ENCODE results near the gene ANXA10. TPM values are rescaled to one million over a fixed set of nuclear protein-coding genes. Genes with fewer than 3 reads are reported as not detected.

Gene ANXA10
- polyA plus RNA-seq, 1 of the 3 experiments (the other 2 are of a cell fraction): 0.23 TPM

DNA sequence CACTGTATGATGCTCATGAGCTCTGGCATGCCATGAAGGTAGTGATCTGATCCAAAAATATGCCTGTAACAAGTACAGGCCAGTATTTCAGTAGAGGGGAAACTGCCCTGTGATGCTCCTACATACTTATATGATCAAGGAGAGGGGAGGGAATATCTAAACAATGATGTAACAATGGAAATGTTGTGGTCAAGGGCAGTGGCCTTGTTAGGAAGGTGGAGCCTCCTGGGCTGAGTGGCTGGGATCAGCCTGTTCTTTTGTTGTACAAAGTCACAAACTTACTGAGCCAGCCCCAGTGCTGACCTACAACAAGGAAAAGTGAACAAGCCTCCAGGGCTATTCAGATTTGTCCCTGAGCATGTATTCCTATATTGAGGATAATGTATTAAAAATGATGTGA is 70.3 kb downstream of the ANXA10 start:
- Histone ChIP-seq H3K4me3 (ENCODE audit: low read depth in 2 of 2, low read length in 1 of 2) (no peak overlapping the region), H3K36me3 (replicated peaks in 1 of 2; ENCODE audit: control insufficient read depth in 1 of 2, insufficient read depth in 2 of 2, low read length in 1 of 2) (no peaks in the 10 kb centered on the region), H3K9me2 (no peaks in the 10 kb centered on the region), H2AFZ (ENCODE audit: low read depth) (no peak overlapping the region), H3F3A (replicated peaks; ENCODE audit: insufficient read depth) (no peaks in the 10 kb centered on the region), H3K9ac (no peak overlapping the region), H3K9me3 (peaks cover 10% of the 10 kb centered on the region; the same call in 1 of the 2 replicates), H4K20me1 (ENCODE audit: insufficient read depth) (no peaks in the 10 kb centered on the region), H3K4me1 (ENCODE audit: control insufficient read depth in 1 of 2, insufficient read depth in 2 of 2, low read depth in 1 of 2, low read length in 1 of 2) (no peaks in the 10 kb centered on the region), H3K79me2 (ENCODE audit: insufficient read depth) (no peaks in the 10 kb centered on the region), H3K27me3 (ENCODE audit: insufficient read depth) (no peaks in the 10 kb centered on the region), H3K27ac (ENCODE audit: low read depth in 2 of 2, low read length in 1 of 2) (no peak overlapping the region), H3K4me2 (no peak overlapping the region)
- TF ChIP-seq, protein P1, sequence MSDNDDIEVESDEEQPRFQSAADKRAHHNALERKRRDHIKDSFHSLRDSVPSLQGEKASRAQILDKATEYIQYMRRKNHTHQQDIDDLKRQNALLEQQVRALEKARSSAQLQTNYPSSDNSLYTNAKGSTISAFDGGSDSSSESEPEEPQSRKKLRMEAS (IDR thresholded peaks at IDR 0.05; ENCODE audit: low read depth): no peak
- no peak for TF ChIP-seq GATA2 (CRISPR knock-in tag; IDR thresholded peaks at IDR 0.05)
- no peak for TF ChIP-seq NRF1 (IDR thresholded peaks at IDR 0.05; ENCODE audit: low read depth, low read length)
- TF ChIP-seq, protein P2, sequence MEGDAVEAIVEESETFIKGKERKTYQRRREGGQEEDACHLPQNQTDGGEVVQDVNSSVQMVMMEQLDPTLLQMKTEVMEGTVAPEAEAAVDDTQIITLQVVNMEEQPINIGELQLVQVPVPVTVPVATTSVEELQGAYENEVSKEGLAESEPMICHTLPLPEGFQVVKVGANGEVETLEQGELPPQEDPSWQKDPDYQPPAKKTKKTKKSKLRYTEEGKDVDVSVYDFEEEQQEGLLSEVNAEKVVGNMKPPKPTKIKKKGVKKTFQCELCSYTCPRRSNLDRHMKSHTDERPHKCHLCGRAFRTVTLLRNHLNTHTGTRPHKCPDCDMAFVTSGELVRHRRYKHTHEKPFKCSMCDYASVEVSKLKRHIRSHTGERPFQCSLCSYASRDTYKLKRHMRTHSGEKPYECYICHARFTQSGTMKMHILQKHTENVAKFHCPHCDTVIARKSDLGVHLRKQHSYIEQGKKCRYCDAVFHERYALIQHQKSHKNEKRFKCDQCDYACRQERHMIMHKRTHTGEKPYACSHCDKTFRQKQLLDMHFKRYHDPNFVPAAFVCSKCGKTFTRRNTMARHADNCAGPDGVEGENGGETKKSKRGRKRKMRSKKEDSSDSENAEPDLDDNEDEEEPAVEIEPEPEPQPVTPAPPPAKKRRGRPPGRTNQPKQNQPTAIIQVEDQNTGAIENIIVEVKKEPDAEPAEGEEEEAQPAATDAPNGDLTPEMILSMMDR (IDR thresholded peaks at IDR 0.05): no peak
- TF ChIP-seq, protein P3, sequence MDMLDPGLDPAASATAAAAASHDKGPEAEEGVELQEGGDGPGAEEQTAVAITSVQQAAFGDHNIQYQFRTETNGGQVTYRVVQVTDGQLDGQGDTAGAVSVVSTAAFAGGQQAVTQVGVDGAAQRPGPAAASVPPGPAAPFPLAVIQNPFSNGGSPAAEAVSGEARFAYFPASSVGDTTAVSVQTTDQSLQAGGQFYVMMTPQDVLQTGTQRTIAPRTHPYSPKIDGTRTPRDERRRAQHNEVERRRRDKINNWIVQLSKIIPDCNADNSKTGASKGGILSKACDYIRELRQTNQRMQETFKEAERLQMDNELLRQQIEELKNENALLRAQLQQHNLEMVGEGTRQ (IDR thresholded peaks at IDR 0.05; ENCODE audit: borderline replicate concordance, low read depth, low read length): no peak
- TF ChIP-seq FOSL2 (IDR thresholded peaks at IDR 0.05; ENCODE audit: borderline replicate concordance, low read depth): no peak
- no peak for TF ChIP-seq EZH2phosphoT487 (IDR thresholded peaks at IDR 0.05; ENCODE audit: borderline replicate concordance, low read depth)
- no peak for TF ChIP-seq JUND (IDR thresholded peaks at IDR 0.05)
- no peak for TF ChIP-seq TCF12 (IDR thresholded peaks at IDR 0.05)
- TF ChIP-seq YY1 (IDR thresholded peaks at IDR 0.05; ENCODE audit: low read depth): no peak
- TF ChIP-seq FOXJ3 (CRISPR knock-in tag; IDR thresholded peaks at IDR 0.05): no peak
- no peak for TF ChIP-seq ELF1 (IDR thresholded peaks at IDR 0.05)
- TF ChIP-seq EP300 (IDR thresholded peaks at IDR 0.05; ENCODE audit: borderline replicate concordance in 1 of 2, low read depth in 1 of 2, low read length in 1 of 2): no peak
- TF ChIP-seq TAF1 (IDR thresholded peaks at IDR 0.05; ENCODE audit: borderline replicate concordance, low read depth, low read length): no peak
- no peak for TF ChIP-seq TEAD4 (IDR thresholded peaks at IDR 0.05; ENCODE audit: borderline replicate concordance, insufficient read depth)
- TF ChIP-seq RAD21 (IDR thresholded peaks at IDR 0.05; ENCODE audit: low read length): no peak
- no peak for TF ChIP-seq CHD2 (IDR thresholded peaks at IDR 0.05; ENCODE audit: low read length, partially characterized antibody)
- TF ChIP-seq, protein P4, sequence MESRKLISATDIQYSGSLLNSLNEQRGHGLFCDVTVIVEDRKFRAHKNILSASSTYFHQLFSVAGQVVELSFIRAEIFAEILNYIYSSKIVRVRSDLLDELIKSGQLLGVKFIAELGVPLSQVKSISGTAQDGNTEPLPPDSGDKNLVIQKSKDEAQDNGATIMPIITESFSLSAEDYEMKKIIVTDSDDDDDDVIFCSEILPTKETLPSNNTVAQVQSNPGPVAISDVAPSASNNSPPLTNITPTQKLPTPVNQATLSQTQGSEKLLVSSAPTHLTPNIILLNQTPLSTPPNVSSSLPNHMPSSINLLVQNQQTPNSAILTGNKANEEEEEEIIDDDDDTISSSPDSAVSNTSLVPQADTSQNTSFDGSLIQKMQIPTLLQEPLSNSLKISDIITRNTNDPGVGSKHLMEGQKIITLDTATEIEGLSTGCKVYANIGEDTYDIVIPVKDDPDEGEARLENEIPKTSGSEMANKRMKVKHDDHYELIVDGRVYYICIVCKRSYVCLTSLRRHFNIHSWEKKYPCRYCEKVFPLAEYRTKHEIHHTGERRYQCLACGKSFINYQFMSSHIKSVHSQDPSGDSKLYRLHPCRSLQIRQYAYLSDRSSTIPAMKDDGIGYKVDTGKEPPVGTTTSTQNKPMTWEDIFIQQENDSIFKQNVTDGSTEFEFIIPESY (IDR thresholded peaks at IDR 0.05; ENCODE audit: borderline replicate concordance, low read depth): no peak
- DNase-seq: no peak
- ChIA-PET POLR2A (no interaction called here), CTCF (no interaction called here)
